KBM-7 (cell line): Measurements from ENCODE around the gene UBE2U.
A peak's percentile ranks its signal among the peaks of the same experiment; 100 is the strongest.

Experiments used
- DNase-seq: peaks from one replicate; pipeline ENCODE4 v3.0.0-alpha.2; 2015
- in situ Hi-C: fragments of 300-500 bp; cut with MboI; formaldehyde crosslinking; loops from 2 replicates; pipeline ENCODE4 v1.14.3; 2020; ENCODE audit warnings: low sequenced_read_pairs, low pct_unique_long_range_greater_than_20kb, mixed read lengths

UBE2U gene

GRCh38 chr1:64268653-64269557, 65.5 kb downstream of the UBE2U start:
- peak; percentile 47 for DNase-seq
- in situ Hi-C loops: loop anchor here (25.0 kb wide), 1 partner anchor 568 kb away; no protein-coding TSS in a partner anchor

GRCh38 chr1:64269558-64269884, 66.1 kb downstream of the UBE2U start:
- in situ Hi-C loops: loop anchor here (25.0 kb wide), 1 partner anchor 568 kb away; no protein-coding TSS in a partner anchor
- DNase-seq: no peak

GRCh38 chr1:64280001-64280400, 76.6 kb downstream of the UBE2U start:
- in situ Hi-C loops: no loop called here
- no peak for DNase-seq

GRCh38 chr1:64282351-64282750, 78.9 kb downstream of the UBE2U start:
- no peak for DNase-seq
- in situ Hi-C loops: no loop called here

- DNase-seq: no peak
- in situ Hi-C loops: no loop called here
Observed at GRCh38 chr1:64287071-64287470, 83.6 kb downstream of the UBE2U start.

- no peak for DNase-seq
- in situ Hi-C loops: no loop called here
Observed at GRCh38 chr1:64290420-64290819, 87.0 kb downstream of the UBE2U start.

GRCh38 chr1:64291931-64292330, 88.5 kb downstream of the UBE2U start:
- DNase-seq: no peak
- in situ Hi-C loops: no loop called here

GRCh38 chr1:64292399-64292798, 89.0 kb downstream of the UBE2U start:
- in situ Hi-C loops: no loop called here
- no peak for DNase-seq

GRCh38 chr1:64293820-64294219, 90.4 kb downstream of the UBE2U start:
- in situ Hi-C loops: no loop called here
- DNase-seq: no peak

GRCh38 chr1:64295136-64295535, 91.7 kb downstream of the UBE2U start:
- no peak for DNase-seq
- in situ Hi-C loops: no loop called here

GRCh38 chr1:64295561-64295960, 92.1 kb downstream of the UBE2U start:
- DNase-seq: no peak
- in situ Hi-C loops: no loop called here

- in situ Hi-C loops: no loop called here
- no peak for DNase-seq
Observed at GRCh38 chr1:64296459-64296858, 93.0 kb downstream of the UBE2U start.

GRCh38 chr1:64302194-64302593, 98.8 kb downstream of the UBE2U start:
- in situ Hi-C loops: no loop called here
- no peak for DNase-seq

- DNase-seq: no peak
- in situ Hi-C loops: no loop called here
Observed at GRCh38 chr1:64302971-64303370, 99.5 kb downstream of the UBE2U start.

GRCh38 chr1:64304823-64305222, 101.4 kb downstream of the UBE2U start:
- in situ Hi-C loops: no loop called here
- no peak for DNase-seq

- DNase-seq: no peak
- in situ Hi-C loops: no loop called here
Observed at GRCh38 chr1:64308866-64309265, 105.4 kb downstream of the UBE2U start.

GRCh38 chr1:64309431-64309831, 106.0 kb downstream of the UBE2U start:
- in situ Hi-C loops: no loop called here
- DNase-seq: no peak

- DNase-seq: no peak
- in situ Hi-C loops: no loop called here
Observed at GRCh38 chr1:64310760-64311159, 107.3 kb downstream of the UBE2U start.

GRCh38 chr1:64312431-64312830, 109.0 kb downstream of the UBE2U start:
- DNase-seq: no peak
- in situ Hi-C loops: no loop called here

GRCh38 chr1:64315402-64315801, 112.0 kb downstream of the UBE2U start:
- in situ Hi-C loops: no loop called here
- DNase-seq: no peak
